Measurements from ENCODE around the gene SAP30L. TPM values are rescaled to one million over a fixed set of nuclear protein-coding genes. Genes with fewer than 3 reads are reported as not detected.

SAP30L gene
- total RNA-seq, 2 experiments from 2014 or later = 40.0 to 40.4 TPM

DNA sequence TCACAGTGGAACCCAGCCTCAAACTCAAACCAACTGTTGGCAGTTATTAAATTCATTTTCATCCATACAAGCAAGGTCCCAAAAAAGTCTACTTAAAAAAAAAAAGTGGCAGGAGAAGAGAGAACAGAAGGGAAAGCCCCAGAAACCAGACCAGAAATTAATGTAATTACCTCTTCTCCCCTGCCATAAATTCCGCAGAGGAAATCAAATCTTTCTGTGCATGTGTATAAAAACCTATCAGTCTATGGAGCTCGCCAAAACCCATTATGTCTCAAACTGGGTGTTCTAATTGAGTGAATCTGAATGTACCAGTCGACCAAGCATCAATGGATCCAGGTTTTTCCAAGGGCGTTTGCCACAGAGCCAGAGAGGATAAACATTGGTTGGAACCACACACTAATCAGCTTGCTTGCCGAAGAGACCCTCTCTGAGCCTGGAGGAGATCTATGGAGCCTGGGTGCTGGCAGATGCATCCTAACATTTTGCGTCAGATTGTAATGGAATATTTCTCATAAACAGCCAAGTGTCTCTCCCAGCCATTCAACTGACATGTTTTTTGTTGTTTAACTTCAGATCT lies 40.1 kb downstream of the SAP30L start:
- ATAC-seq (no peak), DNase-seq (no peak)
- Mint-ChIP-seq H3K27ac (no peak overlapping the region), H3K36me3 (ENCODE audit: low read depth) (no peaks in the 10 kb centered on the region), H3K9me3 (ENCODE audit: insufficient read depth) (no peaks in the 10 kb centered on the region), H3K4me1 (ENCODE audit: low read depth) (peaks cover 3% of the 10 kb centered on the region), H3K4me3 (no peak overlapping the region), H3K27me3 (ENCODE audit: low read depth) (peaks cover 81% of the 10 kb centered on the region)
- ChIA-PET POLR2A (no interaction called here), CTCF (interaction anchor here (1.1 kb wide), 1 partner anchor 34 kb away, joined by 3 read pairs; no protein-coding TSS in a partner anchor)

DNA sequence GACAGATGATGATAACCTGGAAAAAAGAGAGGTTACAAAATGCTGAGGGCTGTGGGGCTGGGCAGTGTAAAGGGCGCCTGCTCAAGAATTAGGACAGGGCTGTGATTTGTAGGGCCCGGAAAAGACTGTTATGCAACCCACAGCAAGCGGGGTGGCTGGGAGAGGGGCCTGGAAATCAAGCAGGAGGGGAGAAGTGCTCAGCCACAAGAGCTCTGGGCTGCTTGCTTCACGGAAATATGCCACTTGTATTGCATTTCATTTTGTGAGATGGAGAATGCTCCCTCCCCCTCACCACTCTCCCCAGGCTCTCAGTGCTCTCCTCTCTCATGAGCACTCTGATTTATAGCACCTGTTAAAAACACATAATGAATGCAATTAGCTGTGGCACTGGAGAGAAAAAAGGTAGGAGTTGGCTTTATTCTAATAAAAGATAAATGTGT lies 40.6 kb downstream of the SAP30L start:
- no peaks in the 10 kb centered on the region for H3K9me3 Mint-ChIP-seq (ENCODE audit: insufficient read depth)
- peaks cover 3% of the 10 kb centered on the region for H3K4me1 Mint-ChIP-seq (ENCODE audit: low read depth)
- DNase-seq (no peak), ATAC-seq (no peak)
- POLR2A ChIA-PET = no interaction called here
- peaks cover 76% of the 10 kb centered on the region for H3K27me3 Mint-ChIP-seq (ENCODE audit: low read depth)
- no peaks in the 10 kb centered on the region for H3K36me3 Mint-ChIP-seq (ENCODE audit: low read depth)
- no peak overlapping the region for H3K27ac Mint-ChIP-seq
- no peak overlapping the region for H3K4me3 Mint-ChIP-seq
- CTCF ChIA-PET = interaction anchor here (0.7 to 1.1 kb wide), 3 partner anchors 18 to 414 kb away, joined by 3 read pairs; no protein-coding TSS in a partner anchor

DNA sequence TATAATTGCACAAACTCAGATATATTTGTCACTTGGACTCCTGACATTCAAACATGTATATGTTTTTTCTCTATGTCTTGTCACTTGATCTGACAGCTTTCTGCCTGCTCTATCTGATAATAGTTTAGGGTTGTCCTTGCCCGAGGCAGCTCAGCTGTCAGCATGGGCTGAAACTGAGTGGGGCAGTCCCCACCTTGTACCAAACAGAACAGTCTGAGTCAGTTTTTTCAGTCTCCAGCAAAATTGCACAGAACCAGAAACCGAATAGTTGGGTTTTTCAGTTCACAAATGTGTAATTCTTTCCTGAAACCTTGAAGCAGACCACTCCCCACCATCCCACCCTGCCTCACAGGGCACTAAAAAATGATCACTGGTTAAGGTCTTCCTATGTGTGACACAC lies 41.7 kb downstream of the SAP30L start:
- H3K4me1 Mint-ChIP-seq (ENCODE audit: low read depth) = peaks cover 3% of the 10 kb centered on the region
- peaks cover 73% of the 10 kb centered on the region for H3K27me3 Mint-ChIP-seq (ENCODE audit: low read depth)
- H3K9me3 Mint-ChIP-seq (ENCODE audit: insufficient read depth) = no peaks in the 10 kb centered on the region
- ATAC-seq (no peak), DNase-seq (no peak)
- H3K4me3 Mint-ChIP-seq = no peak overlapping the region
- no peak overlapping the region for H3K27ac Mint-ChIP-seq
- H3K36me3 Mint-ChIP-seq (ENCODE audit: low read depth) = no peaks in the 10 kb centered on the region
- ChIA-PET POLR2A (no interaction called here), CTCF (interaction anchor here (1.1 kb wide), 1 partner anchor 415 kb away, joined by 3 read pairs; no protein-coding TSS in a partner anchor)

DNA sequence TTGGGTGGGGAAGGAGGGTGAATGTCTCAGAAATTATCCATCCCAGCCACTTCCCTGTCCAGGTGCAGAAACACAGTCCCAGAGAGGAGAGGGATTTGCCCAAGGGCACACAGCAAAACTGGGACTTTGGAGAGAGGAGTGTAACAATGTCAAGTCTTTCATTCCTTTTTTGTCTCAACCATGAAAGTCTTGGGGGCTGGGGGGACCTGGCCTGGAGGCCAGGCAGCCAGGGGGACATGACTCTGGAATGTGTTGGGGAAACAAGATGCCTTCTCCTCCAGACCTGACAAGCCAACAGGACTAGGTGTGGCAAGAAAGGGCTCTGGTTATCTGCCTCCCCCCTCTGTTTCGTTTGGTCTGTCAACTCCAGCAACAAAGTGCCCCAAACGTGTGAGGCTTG lies 46.1 kb downstream of the SAP30L start:
- no peak for ATAC-seq
- no peak for DNase-seq
- Mint-ChIP-seq H3K4me1 (ENCODE audit: low read depth) (no peaks in the 10 kb centered on the region), H3K9me3 (ENCODE audit: insufficient read depth) (no peaks in the 10 kb centered on the region), H3K27ac (no peak overlapping the region), H3K27me3 (ENCODE audit: low read depth) (peaks cover 58% of the 10 kb centered on the region), H3K4me3 (no peak overlapping the region), H3K36me3 (ENCODE audit: low read depth) (no peaks in the 10 kb centered on the region)
- CTCF ChIA-PET = no interaction called here
- POLR2A ChIA-PET = no interaction called here

DNA sequence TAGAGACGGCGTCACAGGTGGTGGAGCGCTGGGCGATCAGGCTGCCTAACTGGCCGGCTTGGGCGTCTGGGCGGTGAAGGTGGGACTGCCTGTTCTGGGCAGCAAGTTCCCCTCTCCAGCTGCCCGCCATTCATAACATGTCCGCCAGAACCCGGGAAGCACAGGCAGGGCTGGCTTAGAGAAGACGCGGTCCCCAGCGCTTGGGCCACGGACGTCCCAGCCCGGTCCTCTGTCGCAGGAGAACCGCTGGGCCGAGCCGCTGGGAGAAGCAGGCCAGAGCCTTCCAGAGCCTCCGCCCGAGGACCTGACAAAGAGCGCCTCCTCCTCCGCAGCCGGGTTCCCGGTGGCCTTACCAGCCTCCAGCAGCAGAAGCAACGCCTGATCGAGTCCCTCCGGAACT lies 47.5 kb downstream of the SAP30L start:
- H3K27ac Mint-ChIP-seq = no peak overlapping the region
- no peaks in the 10 kb centered on the region for H3K4me1 Mint-ChIP-seq (ENCODE audit: low read depth)
- H3K9me3 Mint-ChIP-seq (ENCODE audit: insufficient read depth) = no peaks in the 10 kb centered on the region
- DNase-seq (no peak), ATAC-seq (no peak)
- H3K4me3 Mint-ChIP-seq = no peak overlapping the region
- ChIA-PET POLR2A (no interaction called here), CTCF (no interaction called here)
- peaks cover 54% of the 10 kb centered on the region for H3K27me3 Mint-ChIP-seq (ENCODE audit: low read depth)
- H3K36me3 Mint-ChIP-seq (ENCODE audit: low read depth) = no peaks in the 10 kb centered on the region

DNA sequence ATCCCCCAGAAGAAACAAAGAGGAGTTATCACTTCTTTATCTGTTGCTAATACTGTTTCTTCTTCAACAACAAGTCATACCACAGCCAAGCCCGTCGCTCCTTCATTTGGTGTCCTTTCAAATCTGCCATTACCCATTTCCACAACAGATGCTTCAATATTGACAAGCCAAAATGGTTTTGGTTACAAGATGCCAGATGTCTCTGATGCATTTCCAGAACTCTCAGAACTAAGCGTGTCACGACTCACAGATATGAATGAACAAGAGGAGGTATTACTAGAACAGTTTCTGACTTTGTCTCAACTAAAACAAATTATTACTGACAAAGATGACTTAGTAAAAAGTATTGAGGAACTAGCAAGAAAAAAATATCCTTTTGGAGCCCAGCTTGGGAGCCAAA lies 48.2 kb downstream of the SAP30L start:
- H3K4me1 Mint-ChIP-seq (ENCODE audit: low read depth) = no peaks in the 10 kb centered on the region
- H3K4me3 Mint-ChIP-seq = no peak overlapping the region
- H3K27ac Mint-ChIP-seq = no peak overlapping the region
- no peaks in the 10 kb centered on the region for H3K36me3 Mint-ChIP-seq (ENCODE audit: low read depth)
- ATAC-seq (no peak), DNase-seq (no peak)
- ChIA-PET CTCF (interaction anchor here (1.7 kb wide), 1 partner anchor 27 kb away, joined by 5 read pairs; no protein-coding TSS in a partner anchor), POLR2A (no interaction called here)
- no peaks in the 10 kb centered on the region for H3K9me3 Mint-ChIP-seq (ENCODE audit: insufficient read depth)
- peaks cover 57% of the 10 kb centered on the region for H3K27me3 Mint-ChIP-seq (ENCODE audit: low read depth)

DNA sequence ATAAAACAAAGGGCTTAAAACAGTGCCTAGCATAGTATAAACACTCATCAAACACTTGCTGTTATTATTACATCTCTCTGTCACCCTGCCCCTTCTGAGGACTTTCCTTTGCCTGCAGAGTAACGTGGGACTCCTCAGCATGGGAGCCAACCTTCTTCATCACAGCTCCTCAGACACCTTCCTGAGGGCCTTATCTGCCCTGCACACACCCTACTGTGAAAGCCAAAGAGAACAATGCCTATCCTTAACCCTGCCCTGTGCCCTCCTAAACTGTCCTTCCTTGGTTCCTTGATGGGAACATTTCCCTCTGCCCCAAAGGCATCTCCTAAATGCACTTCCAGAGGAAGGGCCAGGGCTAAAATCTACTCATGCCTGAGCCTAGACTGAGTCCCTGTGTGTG lies 52.8 kb downstream of the SAP30L start:
- CTCF ChIA-PET = no interaction called here
- ATAC-seq (no peak), DNase-seq (no peak)
- Mint-ChIP-seq H3K4me1 (ENCODE audit: low read depth) (peaks cover 9% of the 10 kb centered on the region), H3K27me3 (ENCODE audit: low read depth) (peaks cover 47% of the 10 kb centered on the region), H3K27ac (no peak overlapping the region), H3K9me3 (ENCODE audit: insufficient read depth) (no peaks in the 10 kb centered on the region), H3K4me3 (no peak overlapping the region), H3K36me3 (ENCODE audit: low read depth) (no peaks in the 10 kb centered on the region)
- POLR2A ChIA-PET = no interaction called here

DNA sequence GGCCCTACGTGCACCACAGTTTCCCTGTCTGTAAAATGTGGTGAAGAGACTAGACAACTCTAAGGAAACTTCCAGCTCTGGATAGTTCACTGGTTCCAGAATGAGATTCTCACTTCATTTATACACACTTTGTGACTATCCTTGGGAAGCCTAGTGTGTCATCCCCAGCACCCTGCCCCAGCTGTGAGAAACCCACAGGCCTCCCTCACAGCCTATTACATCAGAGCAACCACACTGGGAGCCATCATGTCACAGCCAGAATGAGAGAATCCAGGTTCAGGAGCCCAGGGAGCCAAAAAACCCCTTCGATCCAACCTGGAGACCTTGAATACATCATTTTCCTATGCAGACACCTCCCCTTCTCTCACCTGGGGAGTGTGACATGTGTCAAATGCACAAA lies 53.2 kb downstream of the SAP30L start:
- Mint-ChIP-seq H3K9me3 (ENCODE audit: insufficient read depth) (no peaks in the 10 kb centered on the region), H3K27ac (no peak overlapping the region), H3K27me3 (ENCODE audit: low read depth) (peaks cover 45% of the 10 kb centered on the region), H3K36me3 (ENCODE audit: low read depth) (no peaks in the 10 kb centered on the region), H3K4me3 (no peak overlapping the region), H3K4me1 (ENCODE audit: low read depth) (peaks cover 11% of the 10 kb centered on the region)
- ATAC-seq (no peak), DNase-seq (no peak)
- ChIA-PET POLR2A (no interaction called here), CTCF (no interaction called here)

DNA sequence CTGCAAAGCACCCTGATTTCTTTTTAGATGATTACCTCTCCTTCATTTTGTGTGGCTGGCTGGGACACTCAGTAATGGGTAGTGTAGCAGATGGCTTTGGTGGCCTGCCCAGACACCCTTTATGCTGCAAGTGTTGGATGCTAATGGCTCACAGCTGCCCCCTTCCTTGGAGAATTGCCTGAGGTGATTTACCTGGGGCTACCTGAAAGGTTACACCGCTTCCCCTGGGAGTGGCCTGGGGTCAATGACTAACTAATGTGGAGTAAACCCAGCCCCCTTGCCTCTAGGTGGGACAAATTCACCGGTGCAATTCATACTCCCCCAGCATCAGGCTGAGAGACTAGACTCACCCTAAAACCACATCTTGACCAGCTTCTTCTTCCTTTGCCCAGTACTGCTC lies 55.8 kb downstream of the SAP30L start:
- DNase-seq (no peak), ATAC-seq (no peak)
- CTCF ChIA-PET = interaction anchor here (0.8 kb wide), 1 partner anchor 18 kb away, joined by 3 read pairs; no protein-coding TSS in a partner anchor
- Mint-ChIP-seq H3K9me3 (ENCODE audit: insufficient read depth) (no peaks in the 10 kb centered on the region), H3K36me3 (ENCODE audit: low read depth) (no peaks in the 10 kb centered on the region), H3K4me1 (ENCODE audit: low read depth) (peaks cover 11% of the 10 kb centered on the region), H3K27ac (no peak overlapping the region), H3K4me3 (no peak overlapping the region), H3K27me3 (ENCODE audit: low read depth) (peaks cover 32% of the 10 kb centered on the region)
- POLR2A ChIA-PET = no interaction called here

DNA sequence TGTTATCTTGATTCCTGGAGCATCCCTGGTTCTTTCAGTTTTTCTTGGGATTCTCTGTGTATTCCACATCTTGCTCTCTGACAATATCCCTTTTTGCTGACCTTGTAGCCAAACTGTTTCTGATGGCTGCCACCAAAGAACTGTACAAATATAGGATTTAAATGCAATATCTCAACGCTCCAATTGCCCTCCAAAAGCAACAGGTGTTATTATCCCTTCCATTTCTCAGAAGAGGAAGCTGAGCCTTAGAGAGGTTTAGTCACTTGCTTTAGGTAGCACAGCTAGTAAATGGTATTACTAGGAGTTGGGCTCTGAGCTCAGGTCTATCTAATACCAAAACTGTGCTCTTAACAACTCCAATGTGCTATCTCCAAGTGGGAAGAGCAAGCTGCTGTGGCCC lies 56.4 kb downstream of the SAP30L start:
- POLR2A ChIA-PET = no interaction called here

DNA sequence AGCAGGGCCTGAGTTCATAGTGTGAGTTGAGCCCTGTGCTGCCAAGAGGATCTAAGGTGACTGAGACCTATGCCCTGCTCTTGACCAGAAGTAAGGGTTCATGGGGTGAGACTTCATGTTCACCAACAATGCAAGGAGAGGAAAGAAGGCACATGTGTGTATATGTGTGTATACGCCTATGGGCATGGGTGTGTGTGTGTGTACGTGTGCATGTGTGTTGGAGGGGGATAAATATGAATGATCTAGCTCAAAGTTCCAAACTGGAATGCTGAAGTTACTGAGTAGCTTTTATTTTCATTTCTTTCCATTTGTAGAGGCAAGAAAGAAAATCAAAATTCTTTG lies 57.9 kb downstream of the SAP30L start:
- Mint-ChIP-seq H3K27me3 (ENCODE audit: low read depth) (peaks cover 33% of the 10 kb centered on the region), H3K4me1 (ENCODE audit: low read depth) (peaks cover 19% of the 10 kb centered on the region), H3K27ac (no peak overlapping the region), H3K36me3 (ENCODE audit: low read depth) (no peaks in the 10 kb centered on the region), H3K4me3 (no peak overlapping the region), H3K9me3 (ENCODE audit: insufficient read depth) (no peaks in the 10 kb centered on the region)
- ChIA-PET CTCF (interaction anchor here (1.2 kb wide), 1 partner anchor 17 kb away, joined by 3 read pairs; no protein-coding TSS in a partner anchor), POLR2A (interaction anchor here (0.6 kb wide), 1 partner anchor 86 kb away, joined by 3 read pairs; no protein-coding TSS in a partner anchor)
- ATAC-seq (no peak), DNase-seq (no peak)

More for the DNA sequence above, 56.4 kb downstream of the SAP30L start:
- CTCF ChIA-PET = no interaction called here
- Mint-ChIP-seq H3K27me3 (ENCODE audit: low read depth) (peaks cover 33% of the 10 kb centered on the region), H3K9me3 (ENCODE audit: insufficient read depth) (no peaks in the 10 kb centered on the region), H3K4me3 (no peak overlapping the region), H3K36me3 (ENCODE audit: low read depth) (no peaks in the 10 kb centered on the region), H3K4me1 (ENCODE audit: low read depth) (peaks cover 11% of the 10 kb centered on the region), H3K27ac (no peak overlapping the region)
- ATAC-seq (no peak), DNase-seq (no peak)

DNA sequence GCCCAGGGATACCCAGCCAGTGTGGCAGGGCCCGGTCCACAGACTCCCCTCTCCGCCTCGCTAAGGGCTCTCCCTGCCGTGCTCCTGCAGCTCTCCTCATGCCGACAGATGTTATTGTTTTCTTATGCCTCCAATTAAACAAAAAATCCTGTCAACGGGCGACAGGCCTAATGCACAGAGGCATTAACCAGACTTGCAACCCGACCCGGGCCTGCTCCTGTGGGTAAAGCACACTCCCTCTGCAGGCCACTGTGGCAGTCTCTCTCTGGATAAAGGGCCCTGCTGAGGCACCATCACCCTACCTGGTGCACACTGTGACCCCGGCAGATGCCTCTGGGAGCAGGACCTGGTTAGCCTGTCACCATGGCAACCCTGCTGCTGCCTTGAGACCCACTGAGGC lies 59.8 kb downstream of the SAP30L start:
- Mint-ChIP-seq H3K4me3 (no peak overlapping the region), H3K36me3 (ENCODE audit: low read depth) (no peaks in the 10 kb centered on the region), H3K4me1 (ENCODE audit: low read depth) (peaks cover 21% of the 10 kb centered on the region), H3K27ac (no peak overlapping the region), H3K27me3 (ENCODE audit: low read depth) (peaks cover 29% of the 10 kb centered on the region), H3K9me3 (ENCODE audit: insufficient read depth) (no peaks in the 10 kb centered on the region)
- CTCF ChIA-PET = no interaction called here
- DNase-seq = no peak
- ATAC-seq = no peak
- POLR2A ChIA-PET = no interaction called here

Data from activated CD8-positive, alpha-beta T cell treated with anti-CD3 and anti-CD28 coated beads, Interleukin-2, amount 10 ng/mL, durations not matched to agents 7 days and 5 days (primary cell).